GM18858 (cell line): Measurements from ENCODE around the gene FAM193B.
"Not testable (repeated sequence)": the region's sequence is repeated elsewhere in the genome, so short reads cannot be mapped to it uniquely, and the experiment has no call there.

Experiments used
- ATAC-seq: cut with Tn5 transposase; IDR thresholded peaks from one replicate; pipeline ENCODE4 v1.9.1; 2021; ENCODE audit not compliant: unreplicated experiment

Gene FAM193B

DNA sequence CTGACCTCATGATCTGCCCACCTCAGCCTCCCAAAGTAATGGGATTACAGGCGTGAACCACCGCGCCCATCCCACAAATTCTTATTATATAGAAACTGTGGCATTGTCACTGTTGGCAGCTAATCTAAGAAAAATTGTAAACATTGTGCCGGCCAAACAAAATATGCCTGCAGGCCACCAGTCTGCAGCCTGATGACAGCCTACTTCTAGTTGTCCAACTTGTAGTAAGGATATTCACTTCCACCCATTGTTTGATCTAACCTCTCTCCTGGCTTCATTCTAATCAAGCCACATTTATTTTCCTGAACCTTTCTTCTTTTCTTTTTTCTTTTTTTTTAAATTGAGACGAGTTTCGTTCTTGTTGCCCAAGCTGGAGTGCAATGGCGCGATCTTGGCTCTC is 24.0 kb upstream of the FAM193B start:
- no peak for ATAC-seq

DNA sequence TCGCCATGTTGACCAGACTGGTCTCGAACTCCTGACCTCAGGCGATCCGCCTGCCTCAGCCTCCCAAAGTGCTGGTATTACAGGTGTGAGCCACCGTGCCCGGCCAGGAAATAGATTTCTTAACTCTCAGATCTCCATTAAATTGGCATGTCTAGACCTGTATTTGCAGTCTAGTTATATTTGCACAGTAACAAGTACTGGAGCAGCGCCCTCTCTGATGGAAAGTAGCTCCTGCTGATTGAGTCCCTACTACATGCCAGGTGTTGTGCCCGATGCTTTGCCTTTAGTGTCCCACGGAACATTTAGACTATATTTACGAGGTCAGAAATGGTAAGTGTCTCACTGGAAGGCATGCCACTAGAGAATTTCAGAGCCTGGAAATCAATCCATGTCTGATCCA is 21.8 kb upstream of the FAM193B start:
- no peak for ATAC-seq

DNA sequence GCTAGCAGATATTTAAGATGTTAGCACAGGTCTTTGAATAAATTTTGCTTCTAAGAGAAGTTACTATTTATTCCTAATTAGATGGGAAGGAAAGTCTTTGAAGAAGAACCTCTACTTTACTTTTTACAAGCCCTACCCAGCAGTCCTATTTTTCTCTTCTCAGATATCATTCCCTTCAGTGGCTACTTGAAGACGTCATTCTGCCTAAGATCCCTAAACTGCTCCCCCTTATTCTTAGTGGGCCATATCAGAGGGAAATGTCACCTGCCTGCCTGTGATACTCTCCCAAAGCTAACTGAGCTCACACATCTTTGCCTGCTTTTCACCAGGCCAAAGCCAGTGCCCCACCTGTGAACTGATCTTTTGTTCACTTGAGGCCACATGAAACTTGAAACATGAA is 21.1 kb upstream of the FAM193B start:
- ATAC-seq: no peak

DNA sequence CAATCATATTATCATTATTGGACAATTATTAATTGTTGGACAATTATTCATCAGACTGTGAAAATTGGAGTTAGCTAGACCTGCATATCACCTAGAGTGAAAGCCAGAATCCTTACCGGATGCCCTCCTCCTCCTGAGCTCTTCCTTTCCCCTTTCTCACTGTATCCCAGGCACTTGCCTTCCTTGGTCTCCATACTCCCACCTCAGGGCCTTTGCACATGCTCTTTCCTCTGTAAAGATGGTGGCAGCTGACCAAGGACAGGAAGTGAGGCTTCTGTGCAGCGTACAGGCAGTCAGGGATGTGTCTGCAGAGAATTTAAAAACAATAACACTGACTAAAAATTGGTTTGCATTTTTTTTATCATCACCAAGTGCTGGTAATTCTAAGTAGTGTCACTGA is 15.5 kb upstream of the FAM193B start:
- ATAC-seq: no peak

DNA sequence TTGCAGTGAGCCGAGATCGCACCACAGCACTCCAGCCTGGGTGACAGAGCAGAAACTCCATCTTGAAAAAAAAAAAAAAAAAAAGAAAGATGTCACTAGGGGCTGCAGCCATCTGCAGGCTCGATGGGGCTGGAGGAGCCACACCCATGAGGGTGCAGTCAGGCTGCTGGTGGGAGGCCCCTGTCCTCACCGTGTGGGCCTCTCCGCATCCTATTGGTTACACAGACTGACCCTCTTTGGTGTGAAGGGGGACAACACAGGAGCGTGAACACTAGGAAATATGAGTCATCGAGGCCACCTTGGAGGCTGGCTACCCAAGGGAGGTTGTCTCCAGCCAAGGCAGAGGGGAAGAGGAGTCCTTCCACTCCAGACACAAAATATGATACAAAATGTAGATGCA is 14.0 kb upstream of the FAM193B start:
- ATAC-seq: no peak

DNA sequence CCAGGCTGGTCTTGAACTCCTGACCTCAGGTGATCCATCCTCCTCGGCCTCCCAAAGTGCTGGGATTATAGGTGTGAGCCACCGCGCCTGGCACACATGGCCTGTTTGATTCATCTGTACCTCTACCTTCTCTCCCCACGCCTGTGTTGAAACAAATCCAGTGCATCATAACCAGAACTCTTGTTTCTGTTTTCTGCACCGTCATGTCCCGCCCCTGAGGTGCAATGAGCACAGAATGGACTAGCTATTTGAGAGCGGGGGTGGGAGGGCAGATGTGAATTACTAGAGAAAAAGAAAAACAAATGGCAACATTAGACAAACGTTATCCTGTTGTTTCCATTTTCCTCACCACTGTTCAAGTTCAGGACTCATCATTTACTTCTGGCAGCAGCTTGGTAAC is 10.7 kb upstream of the FAM193B start:
- ATAC-seq: no peak

DNA sequence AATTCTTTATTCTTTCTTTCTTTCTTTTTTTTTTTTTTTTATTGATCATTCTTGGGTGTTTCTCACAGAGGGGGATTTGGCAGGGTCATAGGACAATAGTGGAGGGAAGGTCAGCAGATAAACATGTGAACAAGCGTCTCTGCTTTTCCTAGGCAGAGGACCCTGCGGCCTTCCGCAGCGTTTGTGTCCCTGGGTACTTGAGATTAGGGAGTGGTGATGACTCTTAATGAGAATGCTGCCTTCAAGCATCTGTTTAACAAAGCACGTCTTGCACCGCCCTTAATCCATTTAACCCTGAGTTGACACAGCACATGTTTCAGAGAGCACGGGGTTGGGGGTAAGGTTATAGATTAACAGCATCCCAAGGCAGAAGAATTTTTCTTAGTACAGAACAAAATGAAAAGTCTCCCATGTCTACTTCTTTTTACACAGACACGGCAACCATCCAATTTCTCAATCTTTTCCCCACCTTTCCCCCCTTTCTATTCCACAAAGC is 5.1 kb upstream of the FAM193B start:
- ATAC-seq: not testable (repeated sequence)

DNA sequence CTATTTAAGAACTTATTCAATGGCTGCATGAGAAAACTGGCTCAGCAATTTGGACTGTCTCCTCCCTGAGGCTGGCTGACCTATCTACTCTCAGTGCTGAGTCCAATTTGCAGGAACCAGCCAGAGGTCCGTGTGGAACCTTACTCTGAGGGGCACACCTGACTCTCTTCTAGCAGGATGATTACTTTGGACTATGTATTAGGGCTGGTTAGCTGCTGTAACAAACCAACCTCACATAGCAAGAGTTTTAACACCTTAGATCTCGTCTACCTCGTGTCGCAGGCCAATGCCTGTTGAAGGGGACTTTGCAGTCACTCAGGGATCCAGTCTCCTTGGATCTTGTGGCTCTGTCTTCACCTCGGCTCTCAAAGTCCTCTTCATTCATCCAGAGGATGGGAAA is 3.4 kb upstream of the FAM193B start:
- ATAC-seq: no peak

DNA sequence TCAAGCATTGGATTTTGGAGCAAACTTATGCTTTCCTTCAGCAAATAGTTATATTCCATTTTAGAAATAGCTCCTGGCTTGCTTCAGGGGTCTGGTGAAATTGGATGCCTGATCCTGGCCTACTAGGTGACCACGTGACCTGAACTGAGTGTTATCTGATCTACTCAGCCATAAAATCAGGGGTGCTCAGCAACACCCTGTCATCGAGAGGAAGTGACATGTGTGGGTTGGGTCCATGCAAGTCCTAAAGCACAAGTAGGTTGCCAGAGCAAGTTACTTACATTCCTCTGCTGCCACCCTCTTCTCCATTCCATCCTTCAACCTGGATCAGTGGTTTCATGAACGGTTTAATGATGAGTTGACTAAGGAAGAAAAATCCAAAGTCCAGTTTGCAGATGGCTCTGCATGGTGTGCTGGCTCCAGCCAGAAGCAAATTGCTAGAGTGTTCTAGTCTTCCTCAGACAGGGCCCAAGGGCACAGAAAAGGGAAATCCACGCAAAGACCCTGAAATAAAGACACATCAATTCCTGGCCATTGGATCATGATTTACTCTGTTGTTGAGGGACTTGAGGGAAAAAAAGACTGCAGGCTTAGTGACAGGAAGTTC is 2.8 kb upstream of the FAM193B start:
- no peak for ATAC-seq

DNA sequence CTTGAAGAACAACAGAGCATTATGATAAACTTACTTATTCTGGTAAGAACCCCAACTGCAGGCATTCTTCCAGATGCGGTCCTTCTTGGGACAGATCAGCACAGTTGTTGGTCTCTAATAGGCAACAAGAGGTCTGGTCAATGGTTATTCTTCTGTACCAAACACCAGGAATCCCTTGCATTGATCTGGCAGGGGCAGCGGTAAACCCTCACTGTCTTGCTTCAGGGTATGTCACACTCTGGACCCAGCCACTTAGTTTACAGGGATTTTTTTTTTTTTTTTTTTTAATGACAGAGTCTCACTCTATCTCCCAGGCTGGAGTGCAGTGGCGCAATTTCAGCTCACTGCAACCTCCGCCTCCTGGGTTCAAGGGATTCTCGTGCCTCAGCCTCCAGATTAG is 1.3 kb upstream of the FAM193B start:
- ATAC-seq: no peak

DNA sequence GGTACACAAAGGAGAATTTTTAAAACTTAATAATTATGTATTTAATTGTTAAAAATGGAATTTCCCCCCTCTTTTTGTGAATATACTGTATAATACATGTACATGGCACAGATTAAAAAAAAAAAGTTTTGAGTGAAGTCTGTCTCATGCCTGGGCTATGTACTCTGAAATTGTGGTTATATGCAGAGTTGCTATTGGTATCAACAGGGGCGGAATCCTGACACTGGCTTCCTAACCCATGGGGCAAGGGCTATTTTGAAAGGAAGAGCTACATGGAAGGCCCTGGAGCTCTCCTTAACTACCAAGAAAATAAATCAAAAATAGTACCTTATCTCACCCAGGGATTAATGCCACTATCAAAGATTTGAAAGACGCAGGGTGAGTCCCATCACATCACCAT is 865 bp upstream of the FAM193B start:
- no peak for ATAC-seq

DNA sequence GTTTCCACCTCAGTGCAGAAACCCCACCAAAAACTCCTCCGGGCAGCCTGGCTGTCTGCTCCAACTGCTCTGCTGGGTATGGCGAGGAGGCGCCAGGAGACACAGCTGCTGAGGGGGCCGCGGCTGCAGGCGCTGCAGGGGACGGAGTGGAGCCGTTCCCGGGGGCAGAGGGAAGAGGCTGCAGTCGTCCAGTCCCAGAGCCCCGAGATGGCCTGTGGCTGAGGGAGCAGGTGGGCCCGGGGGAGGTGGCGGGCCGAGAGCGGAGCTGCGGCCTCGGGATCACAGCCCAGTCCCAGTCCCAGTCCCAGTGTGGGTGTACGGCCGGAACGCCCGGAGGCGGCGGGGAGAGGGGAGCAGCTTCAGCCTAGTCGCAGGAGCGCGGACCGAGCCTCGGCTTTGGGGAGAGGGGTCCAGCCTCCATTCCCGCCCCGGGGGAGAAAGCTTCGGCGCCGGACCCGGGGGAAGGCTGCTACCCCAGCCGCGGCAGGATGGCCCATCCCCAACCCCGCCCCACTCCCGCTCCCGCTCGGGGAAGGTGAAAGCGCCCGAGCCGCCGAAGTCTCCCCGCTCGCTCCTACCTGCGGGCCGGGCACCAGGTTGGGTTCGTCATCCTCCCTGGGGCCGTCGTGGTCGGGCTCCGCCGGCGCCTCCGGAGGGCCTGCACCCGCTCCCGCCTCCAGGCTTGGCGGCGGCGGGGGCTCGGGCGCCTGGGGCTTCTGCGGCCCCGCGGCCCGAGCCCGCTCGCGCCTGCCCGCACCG is 513 bp downstream of the FAM193B start:
- peak; percentile 25 for ATAC-seq

DNA sequence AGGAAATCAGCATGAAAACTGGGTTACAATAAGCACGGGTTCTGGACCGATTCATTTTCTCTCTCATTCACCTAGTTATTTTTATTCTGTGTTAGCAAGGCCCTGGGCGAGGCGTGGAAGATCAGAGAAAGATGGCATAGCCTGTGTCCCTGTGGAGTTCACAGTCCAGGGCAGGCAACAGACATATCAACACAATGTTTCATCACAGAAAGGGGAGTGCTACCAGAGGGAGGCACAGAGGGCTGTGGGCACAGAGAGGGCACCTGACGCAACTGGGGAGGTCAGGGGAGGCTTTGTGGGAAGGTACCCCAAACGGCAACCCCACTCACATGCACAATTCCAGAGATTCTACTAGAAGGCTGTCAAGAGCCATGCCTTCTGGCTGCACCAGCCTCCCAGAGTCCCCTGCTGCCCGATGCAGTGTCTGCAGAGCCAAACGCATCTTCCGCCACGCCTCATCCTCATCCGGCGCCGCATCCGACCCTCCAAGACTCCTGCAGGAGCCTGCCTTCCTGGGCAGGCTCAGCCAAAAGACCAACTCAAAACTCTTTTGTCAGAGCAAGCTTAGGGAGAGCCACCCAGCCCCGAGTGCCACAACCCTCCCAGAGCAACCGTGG is 1.4 kb downstream of the FAM193B start:
- ATAC-seq: no peak

DNA sequence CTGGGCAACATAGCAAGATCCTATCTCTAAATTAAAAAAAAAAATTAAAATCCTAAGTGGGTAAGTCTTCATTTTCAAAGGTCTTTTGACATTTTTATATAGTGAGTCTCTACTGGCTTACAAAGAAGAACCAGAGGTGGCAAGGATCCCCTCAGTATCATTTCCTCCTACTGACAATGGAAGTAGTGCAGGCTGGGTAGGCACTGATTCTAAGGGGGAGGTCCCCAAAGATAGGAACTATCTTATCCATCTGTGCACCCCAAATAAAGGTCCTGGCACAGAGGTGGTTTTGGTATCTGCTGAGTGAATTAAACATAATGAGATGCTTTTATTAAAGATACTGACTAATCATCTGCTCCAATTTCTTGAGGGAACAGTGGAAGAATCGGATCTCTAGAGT is 4.2 kb downstream of the FAM193B start:
- ATAC-seq: no peak

DNA sequence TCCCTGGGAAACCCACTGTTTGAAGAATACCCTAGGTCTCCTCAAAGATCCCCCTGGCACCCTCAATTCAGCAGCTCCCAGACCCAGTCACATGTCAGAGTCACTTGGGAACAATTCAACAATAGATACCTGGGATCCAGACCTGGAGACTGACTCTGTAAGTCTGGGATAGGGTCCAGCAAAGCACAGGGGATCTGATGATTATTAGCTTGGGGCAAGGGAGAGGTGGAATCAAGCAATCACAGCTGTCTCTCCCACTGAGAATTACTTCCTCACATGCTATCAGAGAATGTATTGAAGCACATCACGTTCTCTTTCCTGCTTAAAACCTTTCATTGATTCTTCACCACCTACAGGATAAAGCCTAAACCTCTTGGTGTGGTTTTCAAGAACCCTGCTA is 5.9 kb downstream of the FAM193B start:
- no peak for ATAC-seq

DNA sequence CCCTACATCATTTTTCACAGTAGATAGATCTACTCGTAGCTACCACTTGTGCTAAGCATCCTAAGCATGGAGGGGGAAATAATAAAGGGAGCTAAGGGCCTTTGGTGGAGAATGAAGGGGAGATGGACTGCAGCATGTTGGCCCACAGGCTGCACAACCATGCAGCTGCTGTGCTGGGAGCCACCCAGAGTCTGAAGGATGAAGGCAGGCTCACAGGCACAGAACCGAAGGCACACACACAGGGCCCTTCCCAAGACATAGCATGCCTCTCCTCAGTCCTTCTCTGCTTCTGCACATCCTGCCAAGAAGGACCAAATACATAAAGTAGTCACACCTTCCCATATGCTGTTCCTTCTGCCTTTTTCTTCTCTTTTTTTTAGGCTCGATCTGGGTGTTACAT is 6.6 kb downstream of the FAM193B start:
- no peak for ATAC-seq

DNA sequence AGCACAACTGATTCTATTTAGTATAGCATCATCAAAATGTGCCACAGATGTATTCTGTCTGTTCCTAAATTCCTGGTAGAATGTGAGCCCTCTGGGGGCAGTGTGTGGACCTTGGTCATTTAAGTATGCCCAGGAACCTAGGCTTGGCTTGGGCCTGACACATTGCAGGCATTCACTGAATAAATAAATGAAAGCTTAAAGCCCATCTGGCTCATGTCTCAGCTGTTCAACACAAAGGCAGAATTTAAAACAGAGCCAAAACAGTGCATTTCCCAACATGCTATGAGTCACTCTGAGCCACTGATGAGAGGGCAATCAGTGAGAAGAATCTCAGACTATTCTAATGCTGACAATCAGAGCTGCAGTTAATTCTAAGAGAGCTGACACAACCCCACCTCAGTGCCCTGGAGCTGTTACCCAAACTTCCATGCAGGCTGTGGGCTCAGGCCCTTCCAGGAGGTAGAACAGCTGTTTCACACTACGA is 8.1 kb downstream of the FAM193B start:
- ATAC-seq: no peak

DNA sequence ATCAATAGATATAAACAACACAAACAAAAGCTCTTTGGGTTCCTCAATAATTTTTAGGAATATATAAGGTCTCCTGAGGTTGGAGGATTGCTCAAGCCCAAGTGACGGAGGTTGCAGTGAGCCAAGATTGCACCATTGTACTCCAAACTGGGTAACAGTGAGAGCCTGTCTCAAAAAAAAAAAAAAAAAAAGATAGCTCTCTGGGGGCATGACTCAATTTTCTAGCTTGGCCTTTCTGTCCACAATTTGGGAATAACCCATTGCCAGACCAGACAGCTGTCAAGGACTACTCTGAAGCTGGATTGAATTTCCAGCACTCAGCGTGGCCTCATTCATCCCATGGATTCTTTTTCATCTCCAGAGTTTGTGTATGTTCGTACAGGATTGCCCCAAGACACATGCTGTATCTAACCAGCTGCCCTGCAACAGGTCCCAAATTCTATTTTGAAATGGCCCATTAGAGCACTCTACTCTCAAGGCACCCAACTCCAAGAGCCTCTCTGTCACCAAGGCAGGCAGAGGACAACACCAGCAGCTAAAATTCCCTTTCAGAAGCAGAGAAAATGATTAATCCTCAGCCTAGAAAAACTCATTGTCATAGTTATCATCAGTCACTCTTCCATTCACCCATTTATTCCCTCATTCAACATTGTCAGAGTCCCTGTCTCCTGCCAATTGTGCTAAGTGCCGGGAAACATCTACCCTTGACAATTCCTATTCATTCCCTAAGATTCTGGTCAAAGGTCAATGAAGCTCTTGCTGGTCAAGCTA is 8.7 kb downstream of the FAM193B start:
- no peak for ATAC-seq

DNA sequence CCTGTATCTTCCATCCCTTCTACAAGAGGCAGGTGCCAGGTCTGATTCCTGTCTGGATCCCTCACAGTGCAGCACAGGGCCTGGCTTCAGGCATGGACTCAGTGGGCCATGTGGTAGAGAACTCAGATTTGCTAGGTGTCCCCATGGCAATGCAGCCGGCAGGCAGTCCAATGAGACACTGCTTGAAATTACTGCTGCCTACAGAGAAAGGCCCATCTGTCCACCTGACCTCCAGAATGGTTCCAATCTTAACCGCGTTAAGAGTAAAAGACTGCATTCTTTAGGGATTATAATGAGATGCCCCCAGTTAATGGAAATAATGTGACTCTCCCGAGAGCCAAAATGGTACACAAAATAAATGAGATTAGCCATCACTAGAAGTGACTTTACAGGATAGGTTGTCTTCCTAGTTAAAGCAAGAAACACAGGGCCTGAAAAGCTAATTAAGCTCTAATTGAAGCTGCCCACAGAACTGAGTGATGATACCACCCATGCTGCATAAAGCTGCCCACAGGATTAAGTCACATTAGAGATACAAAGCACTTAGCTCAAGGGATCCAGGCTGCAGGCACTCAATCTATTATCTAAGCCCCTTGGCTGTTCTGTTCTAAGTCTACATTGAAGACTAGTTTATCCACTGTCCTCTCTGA is 11.4 kb downstream of the FAM193B start:
- no peak for ATAC-seq

DNA sequence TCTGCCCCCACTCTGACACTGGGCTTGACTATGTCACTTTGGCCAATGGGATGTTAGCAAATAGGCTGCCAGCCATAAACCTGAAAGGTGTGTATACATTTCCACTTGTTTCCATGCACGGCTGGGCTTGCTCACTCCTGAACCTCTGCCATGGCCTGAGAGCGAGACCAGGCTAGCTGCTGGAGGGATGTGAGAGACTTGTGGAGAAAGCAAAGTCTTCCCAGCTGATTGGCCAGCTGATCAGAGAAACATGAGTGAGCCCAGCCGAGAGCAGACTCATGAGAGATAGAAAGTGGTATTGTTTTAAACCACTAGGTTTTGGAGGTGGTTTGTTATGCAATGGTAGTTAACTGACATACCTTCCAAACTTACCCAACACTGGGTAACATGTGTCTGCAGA is 13.9 kb downstream of the FAM193B start:
- no peak for ATAC-seq

DNA sequence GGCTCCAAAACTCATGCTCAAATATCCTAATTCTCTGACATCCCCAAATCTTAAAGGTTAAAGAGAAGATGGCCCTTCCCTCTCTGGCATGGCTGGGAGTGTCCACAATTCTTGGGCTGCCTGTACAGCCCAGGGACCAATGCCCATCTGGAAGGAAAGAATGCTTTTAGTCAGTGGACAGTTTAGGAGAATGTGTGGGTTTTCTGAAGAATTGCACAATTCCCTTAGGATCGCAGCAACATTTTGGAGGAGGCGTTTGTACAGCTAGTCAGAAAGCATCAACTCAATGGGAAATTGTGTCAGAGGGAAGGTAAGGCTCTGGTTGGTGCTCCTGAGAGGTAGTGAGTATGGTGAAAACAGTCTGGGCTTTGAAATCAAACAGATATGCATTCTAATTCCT is 15.0 kb downstream of the FAM193B start:
- no peak for ATAC-seq
